ENCODE measurements around the gene GGT7. TPM values are rescaled to one million over a fixed set of nuclear protein-coding genes. Genes with fewer than 3 reads are reported as not detected.

The GGT7 gene
- total RNA-seq, 2 donors from 2014 or later = 7.3 to 10.3 TPM

DNA sequence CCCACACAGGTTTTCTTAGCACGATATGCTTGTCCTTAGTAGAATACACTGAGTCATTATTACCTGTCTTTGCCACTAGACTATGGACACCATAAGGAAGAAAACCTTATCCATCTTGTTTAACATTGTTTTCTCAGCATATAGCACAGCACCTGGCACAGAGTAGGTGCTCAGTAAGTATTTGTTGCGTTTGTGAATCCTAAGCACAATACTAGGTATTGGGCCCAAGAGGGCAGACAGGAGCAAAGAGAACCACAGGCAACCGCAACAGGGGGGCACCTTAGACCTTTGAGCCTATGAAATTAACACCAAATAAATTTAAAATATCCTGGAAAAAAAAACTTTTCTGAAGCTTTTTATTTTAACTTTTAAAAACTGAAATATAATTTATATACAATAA lies 43.5 kb downstream of the GGT7 start:
- H3K4me3 ChIP-seq = no peak overlapping the region
- H3K27ac ChIP-seq = no peak overlapping the region

DNA sequence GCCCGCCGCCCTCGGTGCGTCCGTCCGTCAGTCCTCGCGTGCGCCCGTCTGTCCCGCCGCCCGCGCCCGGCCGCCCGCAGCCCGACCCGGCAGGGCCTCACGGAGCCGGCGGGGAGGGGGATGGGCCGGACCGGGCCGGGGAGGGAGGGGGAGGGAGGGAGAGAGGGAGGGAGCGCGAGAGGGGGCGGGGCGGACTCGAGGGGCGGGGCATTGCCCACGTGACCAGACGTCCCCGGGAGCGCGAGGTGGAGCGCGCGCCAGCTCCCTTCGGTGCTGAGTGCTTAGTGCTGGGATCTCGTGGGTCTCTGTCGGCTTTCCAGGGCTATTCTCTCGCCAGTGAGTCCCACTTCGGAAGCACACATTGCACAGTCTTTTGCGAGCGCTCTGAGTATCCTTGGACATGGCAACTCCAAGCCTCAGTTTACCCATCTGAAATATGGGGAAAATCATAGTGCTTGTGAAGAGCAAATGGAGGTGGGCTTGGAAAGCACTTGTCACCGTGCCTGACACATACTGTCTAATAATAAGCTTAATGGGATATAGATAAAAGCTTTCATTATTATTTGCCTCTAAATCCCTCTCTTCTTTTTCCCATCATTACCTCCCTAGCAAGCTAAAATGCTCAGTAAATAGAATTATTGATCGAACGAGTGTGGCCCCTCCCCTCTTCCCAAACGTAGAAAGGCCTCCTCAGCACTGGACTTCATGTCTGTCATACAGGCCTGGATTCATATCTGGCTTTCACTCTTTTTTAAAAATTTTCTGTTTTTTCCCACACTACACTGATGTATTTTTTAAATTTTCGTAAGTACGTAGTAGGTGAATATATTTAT lies 46.9 kb downstream of the GGT7 start, which contains the start of gene NCOA6:
TSS of gene NCOA6 (minus strand) at position 122 of the 833 bp plus-strand sequence. CDS start 43,296 bp downstream, outside the sequence.
- H3K4me3 ChIP-seq = peak within 1 kb of the TSS; percentile 84 to 98
- H3K27ac ChIP-seq = peak within 1 kb of the TSS; percentile 86 to 90
- peaks cover 0 to 26% of the 10 kb centered on the region in 2 donors for H3K4me1 ChIP-seq
- peak; percentile 84 for DNase-seq (ENCODE audit: low spot score)
- H3K27me3 ChIP-seq = no peaks in the 10 kb centered on the region
- TF ChIP-seq, protein P1, sequence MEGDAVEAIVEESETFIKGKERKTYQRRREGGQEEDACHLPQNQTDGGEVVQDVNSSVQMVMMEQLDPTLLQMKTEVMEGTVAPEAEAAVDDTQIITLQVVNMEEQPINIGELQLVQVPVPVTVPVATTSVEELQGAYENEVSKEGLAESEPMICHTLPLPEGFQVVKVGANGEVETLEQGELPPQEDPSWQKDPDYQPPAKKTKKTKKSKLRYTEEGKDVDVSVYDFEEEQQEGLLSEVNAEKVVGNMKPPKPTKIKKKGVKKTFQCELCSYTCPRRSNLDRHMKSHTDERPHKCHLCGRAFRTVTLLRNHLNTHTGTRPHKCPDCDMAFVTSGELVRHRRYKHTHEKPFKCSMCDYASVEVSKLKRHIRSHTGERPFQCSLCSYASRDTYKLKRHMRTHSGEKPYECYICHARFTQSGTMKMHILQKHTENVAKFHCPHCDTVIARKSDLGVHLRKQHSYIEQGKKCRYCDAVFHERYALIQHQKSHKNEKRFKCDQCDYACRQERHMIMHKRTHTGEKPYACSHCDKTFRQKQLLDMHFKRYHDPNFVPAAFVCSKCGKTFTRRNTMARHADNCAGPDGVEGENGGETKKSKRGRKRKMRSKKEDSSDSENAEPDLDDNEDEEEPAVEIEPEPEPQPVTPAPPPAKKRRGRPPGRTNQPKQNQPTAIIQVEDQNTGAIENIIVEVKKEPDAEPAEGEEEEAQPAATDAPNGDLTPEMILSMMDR (IDR thresholded peaks at IDR 0.05) = no peak
- no peaks in the 10 kb centered on the region for H3K36me3 ChIP-seq
- H3K9me3 ChIP-seq = no peaks in the 10 kb centered on the region

More for the DNA sequence above, 43.5 kb downstream of the GGT7 start:
- Histone ChIP-seq H3K4me1 (peaks cover 0 to 10% of the 10 kb centered on the region in 2 donors), H3K27me3 (no peaks in the 10 kb centered on the region), H3K36me3 (no peaks in the 10 kb centered on the region), H3K9me3 (no peaks in the 10 kb centered on the region)
- no peak for DNase-seq (ENCODE audit: low spot score)
- TF ChIP-seq, protein P1 (IDR thresholded peaks at IDR 0.05) = no peak

DNA sequence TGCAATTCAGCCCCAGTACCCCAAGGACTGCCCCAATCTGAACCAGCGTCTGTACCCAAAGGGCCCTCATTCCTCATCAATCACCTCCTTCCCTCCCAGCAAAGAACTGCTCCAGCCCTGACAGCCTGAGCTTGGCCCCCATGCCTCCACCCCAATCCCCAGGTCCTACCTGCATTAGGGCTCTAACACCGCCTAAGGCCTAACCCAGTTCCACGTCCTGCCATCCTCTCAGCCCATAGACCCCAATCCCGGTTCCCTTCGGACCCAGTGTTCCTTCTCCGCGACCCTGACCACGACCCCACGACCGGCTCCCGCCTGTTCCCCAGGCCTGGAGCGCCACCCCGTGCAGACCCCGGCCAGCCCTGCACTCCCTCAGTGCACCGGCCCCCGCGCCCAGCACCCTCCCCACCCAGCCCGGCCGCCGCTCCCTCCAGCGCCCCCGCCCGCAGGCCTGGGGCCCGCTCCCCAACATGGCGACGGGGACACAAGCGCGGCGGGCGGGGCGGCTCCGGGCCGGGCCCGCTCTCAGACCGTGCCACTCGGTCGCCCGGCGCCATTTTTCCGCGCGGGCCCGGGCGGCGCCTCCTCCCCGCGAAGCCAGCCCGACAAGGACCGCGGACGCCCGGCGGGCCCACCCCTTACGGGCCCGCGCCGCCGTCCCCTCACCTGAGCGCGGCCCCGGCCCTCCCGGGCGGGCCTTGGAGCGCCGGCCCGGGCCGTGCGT lies 47.7 kb downstream of the GGT7 start:
- H3K4me1 ChIP-seq = peaks cover 0 to 26% of the 10 kb centered on the region in 2 donors
- peak overlapping the region; percentile 84 to 98 for H3K4me3 ChIP-seq
- H3K36me3 ChIP-seq = no peaks in the 10 kb centered on the region
- H3K27me3 ChIP-seq = no peaks in the 10 kb centered on the region
- TF ChIP-seq, protein P1 (IDR thresholded peaks at IDR 0.05) = peak in 1 of 2 donors; percentile 33
- DNase-seq (ENCODE audit: low spot score) = no peak
- H3K27ac ChIP-seq = peak overlapping the region; percentile 86 to 90
- H3K9me3 ChIP-seq = no peaks in the 10 kb centered on the region

DNA sequence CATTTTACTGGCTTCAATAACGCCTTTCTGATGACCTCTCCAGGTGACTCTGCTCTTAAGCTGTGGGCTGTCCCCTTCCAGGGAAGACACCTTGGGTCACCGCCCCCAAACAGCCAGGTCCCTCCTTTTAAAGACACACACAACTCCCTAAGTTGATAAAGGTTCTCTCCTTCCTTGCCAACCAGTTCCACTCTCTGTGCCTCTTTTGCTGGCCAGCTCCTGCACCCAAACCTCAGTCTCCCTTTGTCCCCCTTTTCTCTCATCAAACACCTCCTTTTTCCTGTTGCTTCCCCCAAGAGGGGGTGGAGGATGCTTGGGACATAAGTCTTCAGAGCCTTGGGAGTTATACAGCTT lies 48.2 kb downstream of the GGT7 start:
- peaks cover 0 to 28% of the 10 kb centered on the region in 2 donors for H3K4me1 ChIP-seq
- peak overlapping the region; percentile 84 to 98 for H3K4me3 ChIP-seq
- H3K9me3 ChIP-seq = no peaks in the 10 kb centered on the region
- TF ChIP-seq, protein P1 (IDR thresholded peaks at IDR 0.05) = no peak
- no peaks in the 10 kb centered on the region for H3K27me3 ChIP-seq
- no peaks in the 10 kb centered on the region for H3K36me3 ChIP-seq
- H3K27ac ChIP-seq = peak overlapping the region; percentile 86 to 90
- DNase-seq (ENCODE audit: low spot score) = no peak

DNA sequence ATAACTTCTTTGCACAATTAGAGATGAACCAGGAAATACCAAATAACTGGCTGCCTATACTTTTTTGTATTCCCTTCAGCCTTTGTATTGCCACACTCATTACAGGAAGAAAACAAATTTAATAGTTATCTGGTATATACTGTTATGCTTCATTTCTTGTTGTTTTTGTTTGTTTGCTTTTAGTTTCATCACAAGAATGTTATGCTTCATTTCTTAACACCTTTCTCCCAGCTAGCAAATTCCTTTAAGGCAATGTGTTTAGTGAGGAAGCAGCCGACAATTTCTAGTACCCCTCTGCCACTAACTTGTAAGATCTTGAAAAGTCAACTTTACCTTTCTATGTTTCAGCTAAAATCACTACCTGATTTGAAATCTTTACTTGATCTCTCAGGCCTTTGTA lies 48.6 kb downstream of the GGT7 start:
- TF ChIP-seq, protein P1 (IDR thresholded peaks at IDR 0.05) = no peak
- DNase-seq (ENCODE audit: low spot score) = no peak
- Histone ChIP-seq H3K27ac (peak overlapping the region; percentile 86 to 90), H3K4me1 (peaks cover 0 to 31% of the 10 kb centered on the region in 2 donors), H3K4me3 (peak overlapping the region; percentile 84 to 98), H3K9me3 (no peaks in the 10 kb centered on the region), H3K36me3 (no peaks in the 10 kb centered on the region), H3K27me3 (no peaks in the 10 kb centered on the region)
